VCaP (cell line): ENCODE data around the gene CTDSP2.

ENCODE experiments used
- H3K27ac ChIP-seq: fragments of 450-650 bp; 2 replicates; pipeline ENCODE4 v1.5.1; 2017
- TF ChIP-seq, protein P1 (sequence below): fragments of 450-650 bp; conservative IDR thresholded peaks from 2 replicates; pipeline ENCODE4 v1.5.1; 2017; ENCODE audit warnings: mild to moderate bottlenecking, moderate library complexity

Gene CTDSP2

DNA sequence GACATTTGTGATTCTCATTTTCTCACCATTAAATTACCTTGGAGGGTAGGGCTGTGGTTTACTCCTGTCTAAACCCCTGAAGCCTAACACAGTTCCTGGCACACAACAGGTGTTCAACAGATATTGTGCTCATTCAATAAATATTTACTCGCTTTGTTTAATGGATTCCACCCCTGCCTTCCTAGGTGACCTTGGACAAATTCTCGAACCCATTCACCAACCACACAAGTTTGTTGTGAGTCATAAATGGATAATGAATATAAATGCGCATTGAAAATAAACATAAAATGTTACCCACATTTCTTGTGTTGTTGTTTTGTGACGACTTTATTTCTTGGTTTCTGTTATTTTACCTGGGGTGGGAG is 64.3 kb downstream of the CTDSP2 start:
- H3K27ac ChIP-seq: peak overlapping the region; percentile 82; the same call in 1 of the 2 replicates
- TF ChIP-seq, protein P1, sequence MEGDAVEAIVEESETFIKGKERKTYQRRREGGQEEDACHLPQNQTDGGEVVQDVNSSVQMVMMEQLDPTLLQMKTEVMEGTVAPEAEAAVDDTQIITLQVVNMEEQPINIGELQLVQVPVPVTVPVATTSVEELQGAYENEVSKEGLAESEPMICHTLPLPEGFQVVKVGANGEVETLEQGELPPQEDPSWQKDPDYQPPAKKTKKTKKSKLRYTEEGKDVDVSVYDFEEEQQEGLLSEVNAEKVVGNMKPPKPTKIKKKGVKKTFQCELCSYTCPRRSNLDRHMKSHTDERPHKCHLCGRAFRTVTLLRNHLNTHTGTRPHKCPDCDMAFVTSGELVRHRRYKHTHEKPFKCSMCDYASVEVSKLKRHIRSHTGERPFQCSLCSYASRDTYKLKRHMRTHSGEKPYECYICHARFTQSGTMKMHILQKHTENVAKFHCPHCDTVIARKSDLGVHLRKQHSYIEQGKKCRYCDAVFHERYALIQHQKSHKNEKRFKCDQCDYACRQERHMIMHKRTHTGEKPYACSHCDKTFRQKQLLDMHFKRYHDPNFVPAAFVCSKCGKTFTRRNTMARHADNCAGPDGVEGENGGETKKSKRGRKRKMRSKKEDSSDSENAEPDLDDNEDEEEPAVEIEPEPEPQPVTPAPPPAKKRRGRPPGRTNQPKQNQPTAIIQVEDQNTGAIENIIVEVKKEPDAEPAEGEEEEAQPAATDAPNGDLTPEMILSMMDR: no peak

DNA sequence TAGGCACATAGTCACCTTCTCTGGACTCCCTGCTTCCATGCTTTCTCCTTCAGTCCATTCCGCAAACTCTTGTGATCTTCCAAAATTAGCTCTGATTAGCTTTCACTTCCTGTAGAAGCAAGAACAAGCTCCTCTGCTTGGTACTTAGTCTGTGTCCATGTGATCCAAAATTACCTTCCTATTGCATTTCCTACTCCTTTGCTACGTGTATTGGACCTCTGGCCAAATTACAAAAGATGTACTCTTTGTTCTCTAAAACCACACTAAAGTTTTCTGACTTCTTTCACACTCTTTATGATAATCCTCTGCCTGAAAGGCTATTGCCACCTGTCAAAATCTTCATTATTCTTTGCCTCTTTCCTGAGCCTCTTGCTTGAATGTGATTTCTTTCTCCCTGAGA is 64.7 kb downstream of the CTDSP2 start:
- TF ChIP-seq, protein P1: no peak
- peak overlapping the region; percentile 82 for H3K27ac ChIP-seq

DNA sequence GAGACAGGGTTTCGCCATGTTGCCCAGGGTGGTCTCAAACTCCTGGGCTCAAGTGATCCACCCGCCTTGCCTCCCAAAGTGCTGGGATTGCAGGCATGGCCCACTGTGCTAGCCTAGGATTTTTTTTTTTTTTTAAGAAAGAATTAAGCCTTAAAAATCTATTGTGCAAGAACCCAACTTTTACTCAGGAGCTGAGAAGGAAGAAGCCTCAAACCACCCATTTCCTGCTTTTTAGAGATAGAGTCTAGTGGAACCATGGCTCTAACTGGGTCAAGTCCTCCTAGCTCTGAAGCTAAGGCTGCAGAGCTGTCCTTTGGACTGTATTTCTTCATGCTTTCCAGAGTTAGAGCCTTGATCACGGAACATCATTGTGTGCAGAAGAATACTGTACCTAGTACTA is 65.3 kb downstream of the CTDSP2 start:
- H3K27ac ChIP-seq: peak overlapping the region; percentile 5; the same call in 1 of the 2 replicates
- TF ChIP-seq, protein P1: no peak

DNA sequence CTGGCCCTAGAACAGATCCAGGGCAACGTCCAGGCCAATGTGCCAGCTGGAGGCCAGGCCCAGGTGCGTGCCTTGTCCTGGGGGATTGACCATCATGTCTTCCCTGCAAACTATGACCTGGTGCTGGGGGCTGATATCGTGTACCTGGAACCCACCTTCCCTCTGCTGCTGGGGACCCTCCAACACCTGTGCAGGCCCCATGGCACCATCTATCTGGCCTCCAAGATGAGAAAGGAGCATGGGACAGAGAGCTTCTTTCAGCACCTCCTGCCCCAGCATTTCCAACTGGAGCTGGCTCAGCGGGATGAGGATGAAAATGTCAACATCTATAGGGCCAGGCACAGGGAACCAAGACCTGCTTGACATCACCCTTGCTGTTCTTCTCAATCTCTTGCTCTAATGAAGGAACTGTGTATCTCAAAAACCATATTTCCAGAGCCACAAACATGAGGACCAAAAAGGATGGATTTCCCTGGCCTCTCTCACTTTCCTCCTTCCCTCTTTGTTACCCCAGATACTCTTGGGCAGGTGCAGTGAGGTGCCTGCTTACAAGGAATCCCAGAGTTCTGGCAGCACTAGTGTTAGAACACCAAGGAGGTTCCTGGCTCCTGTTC is 66.1 kb downstream of the CTDSP2 start:
- TF ChIP-seq, protein P1: no peak
- no peak overlapping the region for H3K27ac ChIP-seq

DNA sequence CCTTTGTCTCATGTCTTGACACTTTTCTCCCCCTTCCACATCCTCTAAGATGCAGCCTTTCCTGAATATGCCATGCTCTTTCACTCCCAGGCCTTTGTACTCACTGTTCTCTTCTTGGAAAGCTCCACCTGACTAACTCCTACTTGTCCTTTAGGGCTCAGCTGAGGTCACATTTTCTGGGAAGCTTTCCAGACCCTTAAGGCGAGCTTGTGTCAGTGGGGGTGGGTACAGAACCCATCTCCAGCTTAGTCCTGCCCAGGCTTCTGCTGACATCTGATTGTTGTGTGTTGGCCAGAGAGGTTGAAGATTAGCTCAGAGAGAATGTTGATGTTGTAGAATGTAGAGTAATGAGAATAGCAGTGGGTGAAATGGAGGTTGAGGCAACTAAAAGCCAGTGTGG is 66.8 kb downstream of the CTDSP2 start:
- no peak overlapping the region for H3K27ac ChIP-seq
- TF ChIP-seq, protein P1: no peak

DNA sequence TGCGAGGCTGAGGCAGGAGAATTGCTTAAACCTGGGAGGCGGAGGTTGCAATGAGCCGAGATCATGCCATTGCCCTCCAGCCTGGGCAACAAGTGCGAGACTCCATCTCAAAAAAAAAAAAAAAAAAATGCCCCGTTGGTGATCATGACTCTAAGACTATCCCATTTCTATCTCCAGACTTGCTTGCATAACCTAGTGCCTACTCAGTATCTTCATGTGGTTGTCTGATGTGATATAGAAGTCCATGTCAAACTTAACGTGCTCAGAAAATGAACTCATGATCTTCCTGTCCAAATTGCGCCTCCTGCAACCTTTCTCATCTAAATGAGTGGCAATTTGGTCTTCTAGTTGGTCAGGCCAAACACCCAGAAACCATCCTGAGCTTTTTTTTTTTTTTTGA is 68.6 kb downstream of the CTDSP2 start:
- TF ChIP-seq, protein P1: no peak
- no peak overlapping the region for H3K27ac ChIP-seq

DNA sequence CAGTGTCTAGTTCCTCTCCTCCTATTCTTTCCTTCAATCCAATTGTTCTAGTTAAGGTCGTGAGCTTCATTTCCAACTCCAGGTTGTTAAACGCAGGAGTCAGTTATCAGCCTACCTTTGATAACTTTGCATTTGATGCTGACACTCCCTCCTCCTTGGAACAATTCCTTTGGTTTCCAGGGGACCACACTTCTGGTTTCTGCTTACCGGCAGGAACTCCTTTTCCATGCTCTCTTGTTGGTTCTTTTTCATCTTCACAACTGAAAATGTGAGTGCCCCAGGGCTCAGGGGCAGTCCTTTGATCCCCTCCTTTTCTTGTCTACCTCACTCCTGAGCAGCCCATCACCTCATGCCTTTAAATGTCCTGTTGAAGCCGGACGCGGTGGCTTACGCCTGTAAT is 69.2 kb downstream of the CTDSP2 start:
- TF ChIP-seq, protein P1: no peak
- no peak overlapping the region for H3K27ac ChIP-seq

DNA sequence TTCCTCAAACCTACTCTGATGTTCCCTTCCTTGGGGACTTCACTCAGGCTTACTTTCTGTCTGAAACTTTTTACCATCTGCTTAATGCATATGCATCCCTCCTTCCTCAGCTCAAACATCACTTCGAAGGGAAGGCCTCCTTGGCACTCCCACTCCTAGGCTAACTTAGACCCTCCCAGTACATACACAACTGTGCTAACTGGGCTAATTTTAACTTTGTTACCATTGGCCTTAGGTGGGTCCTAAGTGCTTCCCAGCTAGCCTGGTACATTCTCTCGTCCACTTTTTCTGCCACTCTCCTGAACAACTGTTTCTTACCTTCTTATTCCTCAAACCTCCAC is 70.3 kb downstream of the CTDSP2 start:
- TF ChIP-seq, protein P1: no peak
- H3K27ac ChIP-seq: no peak overlapping the region
